ENCODE measurements around the gene GATB.

The GATB gene

GRCh38 chr4:151729731-151730559 lies 30.9 kb downstream of the GATB start:
- DNase-seq, result no peak

- no peak for DNase-seq
These were observed 32.1 kb downstream of the GATB start for GRCh38 chr4:151728679-151729078.

- no peak for DNase-seq
These were observed 32.8 kb downstream of the GATB start for GRCh38 chr4:151728006-151728405.

GRCh38 chr4:151727365-151727764 lies 33.4 kb downstream of the GATB start:
- no peak for DNase-seq

- no peak for DNase-seq
These were observed 35.7 kb downstream of the GATB start for GRCh38 chr4:151725087-151725486.

DNA sequence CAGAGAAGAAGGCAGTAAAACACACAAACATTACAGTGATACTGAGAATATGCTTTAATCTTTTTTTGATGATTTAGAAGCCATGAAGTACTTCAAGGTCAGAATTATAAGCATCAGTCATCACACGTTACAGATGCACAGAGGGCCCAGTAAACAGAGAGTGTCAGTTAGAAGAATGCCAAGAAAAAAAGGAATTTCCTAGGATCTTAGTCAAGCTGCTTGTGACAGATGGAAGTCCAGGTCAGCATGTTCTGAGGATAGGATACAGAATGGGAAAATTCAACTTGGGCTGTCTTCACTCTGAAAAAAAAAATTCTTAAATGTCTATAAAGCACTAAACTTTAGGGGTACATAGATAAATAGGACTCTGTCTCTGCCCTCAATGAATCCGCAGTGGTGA lies 38.9 kb downstream of the GATB start:
- DNase-seq, result no peak

DNA sequence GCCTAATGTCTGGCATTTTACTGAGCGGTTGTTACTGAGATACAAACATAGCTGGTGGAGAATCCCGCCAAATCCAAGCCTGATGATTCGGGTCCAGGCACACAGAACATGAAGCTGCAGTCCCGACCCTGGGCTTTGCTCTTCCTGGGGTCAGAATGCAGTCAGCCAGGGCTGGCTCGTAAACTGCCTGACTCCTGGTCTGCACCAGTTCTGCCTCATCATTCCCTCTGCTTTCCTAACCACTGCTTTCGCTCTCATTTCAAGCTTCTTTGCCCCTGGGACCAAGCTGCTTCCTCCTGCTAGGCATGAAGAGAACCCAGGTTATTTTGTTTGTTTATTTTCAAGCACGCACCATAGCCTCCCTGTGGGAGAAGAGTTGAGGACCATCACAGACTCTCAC lies 39.3 kb downstream of the GATB start:
- no peak for DNase-seq

- DNase-seq, result no peak
These were observed 40.9 kb downstream of the GATB start for GRCh38 chr4:151719956-151720334.

DNA sequence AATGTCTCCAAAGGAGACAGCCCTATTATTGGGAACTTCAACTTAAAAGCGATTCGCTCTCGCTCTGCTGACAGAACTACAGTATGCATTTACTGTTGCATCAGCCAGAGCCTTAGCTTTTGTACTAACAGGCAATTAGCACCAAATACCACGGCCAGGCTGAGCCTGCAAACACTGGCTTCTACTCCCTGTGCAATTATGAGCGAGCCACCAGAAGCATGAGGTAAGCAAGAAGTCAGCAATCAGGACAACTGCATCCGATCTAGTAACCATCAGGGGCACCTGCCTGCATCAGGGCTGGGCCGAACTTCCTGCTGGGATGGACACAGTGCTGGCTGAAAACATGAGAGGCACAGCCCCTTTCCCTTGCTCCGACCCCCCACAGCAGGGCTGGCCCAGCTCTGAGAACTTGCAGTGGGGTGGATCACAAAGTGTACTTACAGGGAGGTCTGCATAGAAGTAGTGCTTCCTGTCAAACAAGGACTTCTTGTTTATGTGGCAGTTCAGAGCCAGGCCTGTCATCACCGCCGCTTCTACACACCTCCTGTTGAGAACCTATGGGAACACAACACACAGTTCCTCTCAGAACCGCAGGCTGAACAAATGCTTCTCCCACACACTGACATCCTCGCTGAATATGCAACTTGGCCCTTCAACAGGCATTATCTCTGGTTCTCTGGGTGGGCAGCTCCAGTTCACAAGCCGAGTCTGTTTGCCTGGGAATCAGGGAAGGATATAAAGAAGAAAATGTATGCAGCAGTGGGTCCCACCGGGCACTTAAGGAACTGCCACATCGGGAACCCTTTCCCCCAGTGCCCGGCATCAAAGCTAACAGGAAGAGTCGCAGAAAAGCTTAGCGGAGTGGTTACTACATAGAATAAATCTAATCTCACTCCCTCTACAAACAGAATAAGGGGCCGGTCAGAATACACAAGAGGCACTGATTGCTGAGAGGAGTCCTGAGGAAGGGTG lies 41.5 kb downstream of the GATB start:
- DNase-seq, result no peak

DNA sequence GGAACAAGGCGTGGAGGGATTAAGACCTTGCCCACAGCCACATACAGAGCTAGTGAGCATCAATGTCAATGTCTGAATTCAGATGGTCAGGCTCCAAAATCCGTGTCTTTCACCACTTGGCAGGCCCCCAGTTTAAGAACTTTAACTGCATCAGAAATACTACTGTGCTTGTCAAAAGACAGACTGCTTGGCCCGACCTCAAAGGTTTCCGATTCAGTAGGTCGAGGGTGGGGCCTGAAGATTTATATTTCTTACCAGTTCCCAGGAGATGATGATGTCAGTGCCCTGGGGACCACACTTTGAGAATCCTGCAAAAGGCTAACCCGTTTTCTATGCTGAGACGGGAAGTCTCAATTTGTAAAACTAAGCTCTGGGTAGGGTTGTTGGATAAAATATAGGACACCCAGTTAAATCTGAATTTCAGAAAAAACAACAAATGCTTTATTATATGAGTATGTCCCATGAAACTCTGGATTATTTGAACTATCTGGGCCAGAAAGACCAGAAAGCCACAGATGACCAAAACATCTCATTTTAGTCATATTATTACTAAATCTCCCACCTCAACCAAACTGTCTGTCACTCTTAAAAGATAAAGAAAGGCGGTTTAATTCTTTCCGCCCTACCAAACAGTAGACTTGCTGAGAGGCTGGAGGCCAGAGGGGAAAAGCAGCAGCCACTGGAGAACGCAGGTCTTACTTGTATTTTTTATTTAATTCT lies 42.7 kb downstream of the GATB start:
- DNase-seq, result no peak

GRCh38 chr4:151717314-151717713 lies 43.5 kb downstream of the GATB start:
- DNase-seq, result no peak

DNA sequence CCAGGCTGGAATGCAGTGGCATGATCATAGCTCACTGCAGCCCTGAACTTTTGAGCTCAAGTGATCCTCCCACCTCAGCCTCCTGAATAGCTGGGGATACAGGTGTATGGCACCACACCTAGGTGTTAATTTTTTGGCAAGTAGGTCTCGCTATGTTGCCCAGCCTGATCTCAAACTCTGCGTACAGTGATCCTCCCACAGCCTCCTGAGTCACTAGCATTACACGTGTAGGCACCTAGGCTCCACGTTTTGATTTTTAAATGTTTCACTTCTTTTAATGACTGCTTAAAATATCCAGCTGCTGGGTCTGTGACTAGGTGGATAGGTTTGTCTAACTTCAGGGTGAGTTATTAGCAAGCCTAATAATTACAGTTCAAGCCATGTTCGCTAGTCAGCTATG lies 44.5 kb downstream of the GATB start:
- DNase-seq, result no peak

DNA sequence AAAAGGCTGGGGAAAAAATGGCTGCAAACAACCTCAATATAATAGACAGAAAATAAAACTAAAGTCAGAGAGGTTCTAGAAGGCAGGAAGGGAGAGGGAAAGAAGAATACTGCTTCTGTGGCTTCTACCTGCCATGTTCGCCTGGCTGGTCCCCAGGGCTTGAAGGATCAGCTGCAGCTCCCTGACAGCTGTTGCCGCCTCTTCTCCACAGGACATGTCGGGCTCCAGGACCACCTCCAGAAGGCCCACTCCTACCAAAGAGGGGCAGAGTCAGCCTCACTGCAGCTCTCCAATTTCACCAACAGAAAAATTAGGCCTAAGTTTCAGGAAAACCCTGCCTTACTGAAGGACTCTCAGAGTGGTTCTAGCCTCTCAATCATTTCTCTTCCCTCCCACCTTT lies 44.9 kb downstream of the GATB start:
- no peak for DNase-seq

DNA sequence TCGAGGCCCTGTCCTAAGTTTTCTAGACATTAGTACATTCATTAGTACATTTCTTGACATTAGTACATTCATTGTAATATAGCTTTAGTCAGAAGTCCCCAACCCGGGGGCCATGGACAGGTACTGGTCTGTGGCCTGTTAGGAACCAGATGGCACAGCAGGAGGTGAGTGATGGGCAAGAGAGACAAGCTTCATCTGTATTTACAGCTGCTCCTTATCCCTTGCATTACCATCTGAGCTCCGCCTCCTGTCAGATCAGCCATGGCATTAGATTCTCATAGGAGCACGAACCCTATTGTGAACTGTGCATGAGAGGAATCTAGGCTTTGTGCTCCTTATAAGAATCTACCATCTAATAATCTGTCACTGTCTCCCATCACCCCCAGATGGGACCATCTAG lies 48.0 kb downstream of the GATB start:
- no peak for DNase-seq

DNA sequence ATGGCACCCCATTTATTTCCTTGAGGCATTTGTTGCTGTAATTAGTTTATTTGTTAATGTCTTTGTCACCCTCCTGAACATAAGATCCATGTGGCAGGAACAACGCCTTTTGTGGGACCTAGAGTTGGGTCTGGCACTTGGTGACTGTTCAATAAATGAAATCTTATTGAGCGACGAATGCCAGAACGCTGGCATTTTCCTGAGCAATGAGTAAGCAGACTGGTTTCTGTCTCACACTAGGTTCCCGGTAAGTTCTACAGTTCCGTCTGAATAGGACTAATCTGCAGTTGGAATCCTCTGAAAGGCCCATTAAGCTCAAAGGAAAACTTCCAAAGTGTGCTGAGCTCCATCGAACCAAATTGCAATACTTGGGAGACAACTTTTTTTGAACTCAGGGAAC lies 49.2 kb downstream of the GATB start:
- no peak for DNase-seq

- no peak for DNase-seq
These were observed 51.2 kb downstream of the GATB start for GRCh38 chr4:151709587-151709986.

DNA sequence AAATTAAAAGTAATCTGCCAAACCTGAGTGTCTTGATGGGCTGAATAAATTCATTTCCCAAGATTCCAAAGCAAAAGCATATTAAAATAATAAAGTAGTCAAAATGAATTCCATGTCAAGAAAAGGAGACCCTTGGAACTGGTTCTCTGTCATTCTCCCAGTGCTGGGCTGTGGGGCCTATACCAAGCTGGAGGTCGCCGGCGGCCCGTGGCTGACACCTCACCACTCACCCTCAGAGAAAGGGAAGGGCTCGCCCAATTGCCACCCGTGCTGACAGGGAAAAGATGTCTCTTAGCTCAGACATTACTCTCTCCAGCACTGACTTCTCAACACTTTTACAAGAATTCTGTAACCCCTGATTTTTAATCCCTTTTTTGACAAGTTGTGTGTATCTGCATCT lies 51.7 kb downstream of the GATB start:
- no peak for DNase-seq

DNA sequence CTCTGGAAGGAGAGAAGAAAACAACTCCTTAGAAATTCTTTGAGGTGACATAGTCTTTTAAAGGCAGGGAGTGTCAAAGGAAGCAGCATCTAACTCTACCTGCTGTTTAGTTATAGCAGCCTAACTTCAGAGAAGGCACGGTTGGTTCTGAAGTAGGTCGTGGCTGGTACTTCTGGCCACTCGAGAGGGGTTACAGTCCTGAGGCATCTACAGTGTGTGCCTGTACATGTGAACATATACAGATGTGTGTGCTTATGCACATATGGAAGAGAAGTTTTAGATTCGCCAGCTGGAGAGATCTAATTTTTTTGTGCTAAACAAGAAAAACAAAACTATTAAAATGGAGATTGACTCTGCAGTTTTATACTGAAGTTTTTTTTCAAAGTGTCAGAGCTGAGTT lies 52.7 kb downstream of the GATB start:
- DNase-seq, result no peak

GRCh38 chr4:151703401-151703800 lies 57.4 kb downstream of the GATB start:
- no peak for DNase-seq

GRCh38 chr4:151702256-151702655 lies 58.6 kb downstream of the GATB start:
- DNase-seq, result no peak

- DNase-seq, result no peak
These were observed 60.1 kb downstream of the GATB start for GRCh38 chr4:151700566-151701316.

DNA sequence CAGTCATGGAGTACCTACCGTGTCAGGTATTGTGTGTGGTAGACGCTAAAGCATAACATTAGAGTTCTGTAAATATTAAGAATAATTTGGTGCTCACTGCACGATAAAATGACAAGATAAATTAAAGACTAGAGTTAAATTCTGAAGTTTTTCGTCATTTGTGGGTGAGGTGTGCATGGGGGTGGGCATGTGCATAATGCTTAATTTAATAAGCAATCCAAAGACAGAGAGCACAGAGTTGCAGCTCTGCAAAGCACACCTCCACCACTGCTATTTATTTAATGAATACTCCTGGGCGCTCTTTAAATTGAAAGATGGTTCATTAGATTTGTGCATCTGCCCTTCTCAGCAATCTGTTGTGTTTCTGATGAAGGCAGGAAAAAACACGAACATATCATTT lies 62.6 kb downstream of the GATB start:
- DNase-seq, result no peak
